ENCODE results near the gene SRSF3.
"Not testable (repeated sequence)": the region's sequence is repeated elsewhere in the genome, so short reads cannot be mapped to it uniquely, and the experiment has no call there.

SRSF3 gene

GRCh38 chr6:36650848-36651478 is 56.8 kb downstream of the SRSF3 start:
- peak; percentile 72 for DNase-seq

GRCh38 chr6:36651659-36652379 is 57.7 kb downstream of the SRSF3 start:
- DNase-seq: no peak

- DNase-seq: not testable (repeated sequence)
These were observed 60.3 kb downstream of the SRSF3 start for GRCh38 chr6:36654469-36654868.
